GM10248 (cell line): ENCODE results near the gene CHD6.

ENCODE experiments used
- CTCF ChIA-PET: fragments of 300-600 bp; sonication (Branson Sonifier 250); formaldehyde crosslinking; extraction: SDS; loops from one replicate; lab custom pipeline; 2021; ENCODE audit warnings: antibody characterized with exemption; lab: Yijun Ruan, JAX
- POLR2A ChIA-PET: fragments of 350-650 bp; sonication (Branson Sonifier 250); formaldehyde crosslinking; extraction: SDS; loops from one replicate; lab custom pipeline; 2020; ENCODE audit warnings: antibody characterized with exemption; lab: Yijun Ruan, JAX
- DNase-seq: peaks from one replicate; pipeline ENCODE4 v3.0.0; 2012; ENCODE audit errors: extremely low spot score
- CTCF ChIP-seq: IDR thresholded peaks from 2 replicates; pipeline ENCODE4 v1.5.1; 2012; ENCODE audit warnings: mild to moderate bottlenecking, low read depth; ENCODE audit errors: extremely low read depth, missing control alignments, control extremely low read depth

CHD6 gene

GRCh38 chr20:41599699-41600104, 18.5 kb downstream of the CHD6 start:
- no peak for TF ChIP-seq CTCF
- no peak for DNase-seq
- ChIA-PET CTCF (interaction anchor here (1.6 kb wide), 1 partner anchor 9 kb away, joined by 4 read pairs; no protein-coding TSS in a partner anchor), POLR2A (no interaction called here)

- no peak for DNase-seq
- POLR2A ChIA-PET, result no interaction called here
- CTCF ChIA-PET, result interaction anchor here (1.2 to 1.6 kb wide), 3 partner anchors 8 to 16 kb away, joined by 3 to 4 read pairs (median 4); no protein-coding TSS in a partner anchor
- TF ChIP-seq CTCF, result no peak
Observed at GRCh38 chr20:41598719-41599118, 19.5 kb downstream of the CHD6 start.

- ChIA-PET CTCF (no interaction called here), POLR2A (no interaction called here)
- DNase-seq, result no peak
- no peak for TF ChIP-seq CTCF
Observed at GRCh38 chr20:41594514-41595322, 23.5 kb downstream of the CHD6 start.

- no peak for TF ChIP-seq CTCF
- CTCF ChIA-PET, result no interaction called here
- no peak for DNase-seq
- POLR2A ChIA-PET, result no interaction called here
Observed at GRCh38 chr20:41592516-41593216, 25.5 kb downstream of the CHD6 start.

- DNase-seq, result no peak
- TF ChIP-seq CTCF, result no peak
- ChIA-PET POLR2A (no interaction called here), CTCF (interaction anchor here (1.8 kb wide), 1 partner anchor 61 kb away, joined by 3 read pairs; no protein-coding TSS in a partner anchor)
Observed at GRCh38 chr20:41587956-41588355, 30.2 kb downstream of the CHD6 start.

GRCh38 chr20:41587523-41587922, 30.7 kb downstream of the CHD6 start:
- ChIA-PET POLR2A (no interaction called here), CTCF (interaction anchor here (1.8 to 2.5 kb wide), 2 partner anchors 16 to 61 kb away, joined by 3 to 10 read pairs; no protein-coding TSS in a partner anchor)
- TF ChIP-seq CTCF, result no peak
- DNase-seq, result no peak
